ENCODE results near the gene MARK2. TPM values are rescaled to one million over a fixed set of nuclear protein-coding genes. Genes with fewer than 3 reads are reported as not detected.
A peak's percentile ranks its signal among the peaks of the same experiment; 100 is the strongest.

The MARK2 gene
- total and polyA plus RNA-seq, 7 donors: 14.3 to 49.3 (median 24.6) TPM

GRCh38 chr11:63883791-63884190 is 44.9 kb downstream of the MARK2 start:
- Histone ChIP-seq H3K36me3 (no peaks in the 10 kb centered on the region), H3K27me3 (no peaks in the 10 kb centered on the region), H3K4me1 (peaks cover 0 to 50% (median 46%) of the 10 kb centered on the region in 4 donors), H3K4me3 (no peak overlapping the region), H3K27ac (no peak overlapping the region), H3K9me3 (no peaks in the 10 kb centered on the region)
- intact Hi-C loops (cut with DNase I): no loop called here
- no peak for DNase-seq
- 80 to 89% methylated on average over 6 of the region's 6 CpGs for WGBS, 2 donors
- TF ChIP-seq EP300 (IDR thresholded peaks at IDR 0.05): no peak
- TF ChIP-seq POLR2AphosphoS5 (IDR thresholded peaks at IDR 0.05): no peak
- TF ChIP-seq POLR2A (IDR thresholded peaks at IDR 0.05): no peak
- no peak for TF ChIP-seq CTCF (IDR thresholded peaks at IDR 0.05)

DNA sequence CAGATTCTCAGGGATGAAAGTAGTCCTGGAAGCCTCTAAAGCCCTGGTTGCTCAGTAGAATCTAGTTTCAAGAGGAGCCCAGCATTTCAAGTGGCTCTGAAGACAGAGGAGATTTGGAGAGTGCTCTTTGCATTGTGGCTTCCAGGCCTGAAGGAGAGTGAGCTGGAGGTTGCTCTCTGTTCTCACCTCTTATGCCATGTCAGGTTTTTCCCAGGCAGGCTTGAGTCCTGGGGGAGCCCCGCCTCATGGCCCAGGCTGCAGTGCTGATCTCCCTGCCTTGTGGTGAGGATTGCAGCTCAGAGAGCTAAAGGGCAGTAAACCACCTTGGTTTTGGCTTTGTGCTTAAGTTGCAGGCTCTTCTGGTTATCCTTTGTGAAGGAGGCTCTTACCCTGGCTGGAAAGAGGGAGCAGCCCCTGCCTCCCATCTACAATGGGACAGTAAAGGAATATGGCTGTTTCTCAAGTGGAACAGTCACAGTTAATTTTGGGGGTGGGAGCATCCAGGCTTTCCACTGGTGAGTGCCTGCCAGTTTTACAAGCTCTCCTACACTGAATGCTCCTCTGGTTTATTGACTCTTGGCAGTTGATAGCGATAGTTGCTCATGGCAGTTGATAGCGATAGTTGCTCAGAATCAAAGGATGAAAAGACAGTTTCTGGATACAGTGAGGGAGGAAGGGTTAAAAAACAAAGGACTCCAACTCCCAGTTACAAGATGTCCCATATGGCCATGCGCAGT is 45.5 kb downstream of the MARK2 start:
- WGBS, 2 donors: 21 to 79% methylated on average over 4 of the region's 4 CpGs
- intact Hi-C loops (cut with DNase I): no loop called here
- Histone ChIP-seq H3K4me3 (no peak overlapping the region), H3K9me3 (no peaks in the 10 kb centered on the region), H3K27ac (no peak overlapping the region), H3K36me3 (no peaks in the 10 kb centered on the region), H3K4me1 (peaks cover 0 to 56% (median 52%) of the 10 kb centered on the region in 4 donors), H3K27me3 (no peaks in the 10 kb centered on the region)
- TF ChIP-seq POLR2AphosphoS5 (IDR thresholded peaks at IDR 0.05): no peak
- no peak for TF ChIP-seq CTCF (IDR thresholded peaks at IDR 0.05)
- no peak for TF ChIP-seq POLR2A (IDR thresholded peaks at IDR 0.05)
- no peak for TF ChIP-seq EP300 (IDR thresholded peaks at IDR 0.05)
- DNase-seq: no peak

DNA sequence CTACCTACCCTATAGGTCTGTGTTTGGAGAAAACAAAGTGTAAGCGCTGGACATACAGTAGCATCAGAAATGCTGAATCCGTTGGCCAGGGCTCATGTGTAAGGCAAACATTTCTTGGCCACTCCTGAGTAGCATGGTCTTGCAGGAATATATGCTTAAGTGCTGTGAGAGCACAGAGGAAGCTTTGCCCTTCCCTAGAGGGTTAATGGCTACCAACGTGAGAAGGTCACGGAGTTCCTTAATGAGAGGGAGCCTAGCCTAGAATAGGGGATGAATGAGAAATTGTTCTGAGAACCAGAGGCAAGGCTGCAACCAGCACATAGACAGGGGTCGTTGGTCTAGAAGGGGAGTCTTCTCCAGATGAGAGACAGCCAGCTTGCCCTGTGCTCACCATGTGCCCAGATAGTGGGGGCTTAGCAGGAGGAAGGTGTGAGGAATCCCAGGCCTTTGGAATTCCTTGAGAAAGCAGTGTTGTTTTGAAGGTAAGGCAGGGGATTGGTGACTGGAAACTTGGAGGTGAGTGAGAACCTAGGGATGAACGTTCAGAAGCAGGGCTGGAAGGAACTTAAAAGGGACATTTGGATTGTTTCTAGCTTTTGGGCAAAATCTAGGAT is 48.6 kb downstream of the MARK2 start:
- Histone ChIP-seq H3K4me3 (no peak overlapping the region), H3K27me3 (no peaks in the 10 kb centered on the region), H3K4me1 (peaks cover 0 to 46% (median 42%) of the 10 kb centered on the region in 4 donors), H3K27ac (peak overlapping the region in 3 of 4 donors; percentile 41 to 53 (median 50)), H3K36me3 (no peaks in the 10 kb centered on the region), H3K9me3 (no peaks in the 10 kb centered on the region)
- WGBS, 2 donors: 32 to 43% methylated on average over 6 of the region's 6 CpGs
- intact Hi-C loops (cut with DNase I): no loop called here
- no peak for DNase-seq
- TF ChIP-seq POLR2AphosphoS5 (IDR thresholded peaks at IDR 0.05): no peak
- no peak for TF ChIP-seq CTCF (IDR thresholded peaks at IDR 0.05)
- TF ChIP-seq POLR2A (IDR thresholded peaks at IDR 0.05): no peak
- no peak for TF ChIP-seq EP300 (IDR thresholded peaks at IDR 0.05)

DNA sequence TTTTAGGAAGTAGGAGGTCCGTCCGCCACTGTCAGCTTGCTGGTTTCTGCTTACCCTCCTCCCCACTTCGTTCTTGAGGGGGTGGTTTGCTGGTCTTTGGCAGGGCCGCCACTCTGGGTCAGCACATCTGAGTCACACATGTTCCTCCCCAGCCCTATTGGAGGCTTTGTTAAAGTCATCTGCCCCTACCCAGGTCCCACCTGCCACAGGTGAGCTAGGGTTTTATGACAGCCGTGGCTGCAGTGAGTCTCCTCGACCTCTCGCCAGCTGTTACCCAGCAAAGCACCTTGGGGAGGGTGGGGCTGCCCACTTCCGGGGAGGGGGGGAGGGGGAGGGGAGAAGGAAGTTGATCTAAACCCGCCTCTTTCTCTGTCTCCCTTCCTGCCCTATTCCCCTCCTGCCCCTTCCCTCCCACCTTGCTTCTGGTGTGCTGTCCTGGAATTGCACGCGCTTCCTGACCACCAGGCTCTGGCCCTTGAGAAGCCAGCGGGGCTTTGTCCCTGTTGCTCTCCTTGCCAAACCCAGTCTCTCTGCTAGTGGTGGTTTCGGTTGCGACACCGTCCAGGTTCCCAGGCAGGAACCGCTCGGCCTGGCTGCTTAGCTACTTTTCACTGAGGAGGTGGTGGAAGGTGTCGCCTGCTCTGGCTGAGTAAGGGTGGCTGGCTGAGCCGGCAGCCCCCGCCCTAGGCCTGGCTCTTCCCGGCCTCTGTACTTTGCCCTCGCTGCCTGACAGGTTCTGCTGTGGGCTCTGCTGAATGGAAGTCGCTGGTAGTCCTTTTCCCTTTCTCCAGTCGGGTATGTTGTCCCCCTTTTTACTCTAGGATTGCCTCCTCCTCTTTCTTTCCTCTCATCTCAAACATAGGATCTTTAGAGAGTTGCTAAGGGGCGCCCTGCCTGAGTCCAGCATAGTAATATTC is 49.5 kb downstream of the MARK2 start:
- WGBS, 2 donors: 4 to 18% methylated on average over 25 of the region's 25 CpGs
- peak; percentile 81 for DNase-seq
- peak overlapping the region in 3 of 4 donors; percentile 5 to 12 (median 10) for H3K4me3 ChIP-seq
- H3K27ac ChIP-seq: peak overlapping the region; percentile 21 to 53 (median 46)
- intact Hi-C loops (cut with DNase I): no loop called here
- H3K4me1 ChIP-seq: peaks cover 0 to 40% (median 33%) of the 10 kb centered on the region in 4 donors
- no peaks in the 10 kb centered on the region for H3K9me3 ChIP-seq
- H3K27me3 ChIP-seq: no peaks in the 10 kb centered on the region
- TF ChIP-seq POLR2A (IDR thresholded peaks at IDR 0.05) (no peak), POLR2AphosphoS5 (IDR thresholded peaks at IDR 0.05) (no peak), EP300 (IDR thresholded peaks at IDR 0.05) (no peak), CTCF (IDR thresholded peaks at IDR 0.05) (no peak)
- no peaks in the 10 kb centered on the region for H3K36me3 ChIP-seq

All from sigmoid colon (tissue), 7 donors.